Measurements from ENCODE around the gene TENT4A. TPM values are rescaled to one million over a fixed set of nuclear protein-coding genes. Genes with fewer than 3 reads are reported as not detected.

Gene TENT4A
- total RNA-seq, 1 experiment from 2014 or later, result 29.2 TPM

DNA sequence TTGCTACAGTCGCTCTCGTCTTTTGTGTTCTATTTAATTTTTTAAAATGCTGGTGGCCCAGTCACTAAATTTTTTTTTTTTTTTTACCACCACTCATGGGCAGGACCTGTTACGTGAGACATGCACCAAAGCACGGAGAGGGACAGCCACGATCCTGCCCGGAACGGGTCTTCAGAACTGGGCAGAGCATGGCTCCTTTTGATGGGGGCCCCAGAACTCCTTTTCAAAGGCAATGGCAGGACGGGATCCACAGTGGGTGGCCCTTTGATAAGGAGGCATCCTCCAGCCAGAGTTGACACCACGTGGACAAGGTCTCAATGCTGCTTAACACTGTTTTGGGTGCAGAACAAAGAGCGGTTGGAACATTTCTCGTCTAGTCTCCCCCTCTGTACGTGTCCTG, 50.0 kb downstream of the TENT4A start (continued):
- TF ChIP-seq, protein P1, sequence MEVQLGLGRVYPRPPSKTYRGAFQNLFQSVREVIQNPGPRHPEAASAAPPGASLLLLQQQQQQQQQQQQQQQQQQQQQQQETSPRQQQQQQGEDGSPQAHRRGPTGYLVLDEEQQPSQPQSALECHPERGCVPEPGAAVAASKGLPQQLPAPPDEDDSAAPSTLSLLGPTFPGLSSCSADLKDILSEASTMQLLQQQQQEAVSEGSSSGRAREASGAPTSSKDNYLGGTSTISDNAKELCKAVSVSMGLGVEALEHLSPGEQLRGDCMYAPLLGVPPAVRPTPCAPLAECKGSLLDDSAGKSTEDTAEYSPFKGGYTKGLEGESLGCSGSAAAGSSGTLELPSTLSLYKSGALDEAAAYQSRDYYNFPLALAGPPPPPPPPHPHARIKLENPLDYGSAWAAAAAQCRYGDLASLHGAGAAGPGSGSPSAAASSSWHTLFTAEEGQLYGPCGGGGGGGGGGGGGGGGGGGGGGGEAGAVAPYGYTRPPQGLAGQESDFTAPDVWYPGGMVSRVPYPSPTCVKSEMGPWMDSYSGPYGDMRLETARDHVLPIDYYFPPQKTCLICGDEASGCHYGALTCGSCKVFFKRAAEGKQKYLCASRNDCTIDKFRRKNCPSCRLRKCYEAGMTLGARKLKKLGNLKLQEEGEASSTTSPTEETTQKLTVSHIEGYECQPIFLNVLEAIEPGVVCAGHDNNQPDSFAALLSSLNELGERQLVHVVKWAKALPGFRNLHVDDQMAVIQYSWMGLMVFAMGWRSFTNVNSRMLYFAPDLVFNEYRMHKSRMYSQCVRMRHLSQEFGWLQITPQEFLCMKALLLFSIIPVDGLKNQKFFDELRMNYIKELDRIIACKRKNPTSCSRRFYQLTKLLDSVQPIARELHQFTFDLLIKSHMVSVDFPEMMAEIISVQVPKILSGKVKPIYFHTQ (CRISPR knock-in tag; IDR thresholded peaks at IDR 0.05), result no peak
- TF ChIP-seq MXD4 (CRISPR knock-in tag; IDR thresholded peaks at IDR 0.05; ENCODE audit: borderline replicate concordance) (no peak), ATF1 (CRISPR knock-in tag; IDR thresholded peaks at IDR 0.05) (no peak), ARID4B (CRISPR knock-in tag; IDR thresholded peaks at IDR 0.05; ENCODE audit: borderline replicate concordance) (no peak), NR2C2 (CRISPR knock-in tag; IDR thresholded peaks at IDR 0.05) (no peak), FOXP1 (CRISPR knock-in tag; IDR thresholded peaks at IDR 0.05; ENCODE audit: borderline replicate concordance) (no peak), PREB (CRISPR knock-in tag; IDR thresholded peaks at IDR 0.05; ENCODE audit: borderline replicate concordance) (no peak), E2F4 (CRISPR knock-in tag; IDR thresholded peaks at IDR 0.05; ENCODE audit: borderline replicate concordance, low read depth) (no peak), NFYB (CRISPR knock-in tag; conservative IDR thresholded peaks at IDR 0.05; ENCODE audit: low read depth) (no peak), ZNF425 (CRISPR knock-in tag; conservative IDR thresholded peaks at IDR 0.05) (no peak), TEAD1 (CRISPR knock-in tag; IDR thresholded peaks at IDR 0.05) (no peak), ATF6 (CRISPR knock-in tag; IDR thresholded peaks at IDR 0.05) (no peak)
- TF ChIP-seq, protein P2, sequence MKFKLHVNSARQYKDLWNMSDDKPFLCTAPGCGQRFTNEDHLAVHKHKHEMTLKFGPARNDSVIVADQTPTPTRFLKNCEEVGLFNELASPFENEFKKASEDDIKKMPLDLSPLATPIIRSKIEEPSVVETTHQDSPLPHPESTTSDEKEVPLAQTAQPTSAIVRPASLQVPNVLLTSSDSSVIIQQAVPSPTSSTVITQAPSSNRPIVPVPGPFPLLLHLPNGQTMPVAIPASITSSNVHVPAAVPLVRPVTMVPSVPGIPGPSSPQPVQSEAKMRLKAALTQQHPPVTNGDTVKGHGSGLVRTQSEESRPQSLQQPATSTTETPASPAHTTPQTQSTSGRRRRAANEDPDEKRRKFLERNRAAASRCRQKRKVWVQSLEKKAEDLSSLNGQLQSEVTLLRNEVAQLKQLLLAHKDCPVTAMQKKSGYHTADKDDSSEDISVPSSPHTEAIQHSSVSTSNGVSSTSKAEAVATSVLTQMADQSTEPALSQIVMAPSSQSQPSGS (CRISPR knock-in tag; IDR thresholded peaks at IDR 0.05; ENCODE audit: borderline replicate concordance, low read depth), result no peak
- TF ChIP-seq, protein P3, sequence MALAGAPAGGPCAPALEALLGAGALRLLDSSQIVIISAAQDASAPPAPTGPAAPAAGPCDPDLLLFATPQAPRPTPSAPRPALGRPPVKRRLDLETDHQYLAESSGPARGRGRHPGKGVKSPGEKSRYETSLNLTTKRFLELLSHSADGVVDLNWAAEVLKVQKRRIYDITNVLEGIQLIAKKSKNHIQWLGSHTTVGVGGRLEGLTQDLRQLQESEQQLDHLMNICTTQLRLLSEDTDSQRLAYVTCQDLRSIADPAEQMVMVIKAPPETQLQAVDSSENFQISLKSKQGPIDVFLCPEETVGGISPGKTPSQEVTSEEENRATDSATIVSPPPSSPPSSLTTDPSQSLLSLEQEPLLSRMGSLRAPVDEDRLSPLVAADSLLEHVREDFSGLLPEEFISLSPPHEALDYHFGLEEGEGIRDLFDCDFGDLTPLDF (CRISPR knock-in tag; IDR thresholded peaks at IDR 0.05), result no peak
- TF ChIP-seq, protein P4, sequence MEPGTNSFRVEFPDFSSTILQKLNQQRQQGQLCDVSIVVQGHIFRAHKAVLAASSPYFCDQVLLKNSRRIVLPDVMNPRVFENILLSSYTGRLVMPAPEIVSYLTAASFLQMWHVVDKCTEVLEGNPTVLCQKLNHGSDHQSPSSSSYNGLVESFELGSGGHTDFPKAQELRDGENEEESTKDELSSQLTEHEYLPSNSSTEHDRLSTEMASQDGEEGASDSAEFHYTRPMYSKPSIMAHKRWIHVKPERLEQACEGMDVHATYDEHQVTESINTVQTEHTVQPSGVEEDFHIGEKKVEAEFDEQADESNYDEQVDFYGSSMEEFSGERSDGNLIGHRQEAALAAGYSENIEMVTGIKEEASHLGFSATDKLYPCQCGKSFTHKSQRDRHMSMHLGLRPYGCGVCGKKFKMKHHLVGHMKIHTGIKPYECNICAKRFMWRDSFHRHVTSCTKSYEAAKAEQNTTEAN (CRISPR knock-in tag; IDR thresholded peaks at IDR 0.05), result no peak

Data from WTC11 (cell line).